GM18873 (cell line): Measurements from ENCODE around the gene NEUROD4.

Source experiments
- ATAC-seq: cut with Tn5 transposase; IDR thresholded peaks from one replicate; pipeline ENCODE4 v1.9.1; 2021; ENCODE audit warnings: mild to moderate bottlenecking, moderate library complexity, moderate number of reproducible peaks; ENCODE audit not compliant: unreplicated experiment, low FRiP score

Gene NEUROD4

GRCh38 chr12:55057481-55057880 is 37.7 kb downstream of the NEUROD4 start:
- no peak for ATAC-seq

- no peak for ATAC-seq
Observed at GRCh38 chr12:55058082-55058481, 38.3 kb downstream of the NEUROD4 start.

- no peak for ATAC-seq
Observed at GRCh38 chr12:55058776-55059175, 39.0 kb downstream of the NEUROD4 start.

GRCh38 chr12:55060470-55060869 is 40.7 kb downstream of the NEUROD4 start:
- peak; percentile 100 for ATAC-seq

GRCh38 chr12:55061024-55061423 is 41.2 kb downstream of the NEUROD4 start:
- ATAC-seq = no peak

GRCh38 chr12:55063291-55063690 is 43.5 kb downstream of the NEUROD4 start:
- ATAC-seq = no peak

GRCh38 chr12:55065535-55065934 is 45.8 kb downstream of the NEUROD4 start:
- ATAC-seq = no peak

- no peak for ATAC-seq
Observed at GRCh38 chr12:55067701-55068100, 47.9 kb downstream of the NEUROD4 start.

GRCh38 chr12:55068416-55069010 is 48.7 kb downstream of the NEUROD4 start:
- ATAC-seq = peak; percentile 55

- peak; percentile 53 for ATAC-seq
Observed at GRCh38 chr12:55072083-55072482, 52.3 kb downstream of the NEUROD4 start.

GRCh38 chr12:55073043-55074022 is 53.6 kb downstream of the NEUROD4 start:
- no peak for ATAC-seq

GRCh38 chr12:55074806-55075205 is 55.0 kb downstream of the NEUROD4 start:
- no peak for ATAC-seq
